ENCODE measurements around the gene CFAP61.

CFAP61 gene

DNA sequence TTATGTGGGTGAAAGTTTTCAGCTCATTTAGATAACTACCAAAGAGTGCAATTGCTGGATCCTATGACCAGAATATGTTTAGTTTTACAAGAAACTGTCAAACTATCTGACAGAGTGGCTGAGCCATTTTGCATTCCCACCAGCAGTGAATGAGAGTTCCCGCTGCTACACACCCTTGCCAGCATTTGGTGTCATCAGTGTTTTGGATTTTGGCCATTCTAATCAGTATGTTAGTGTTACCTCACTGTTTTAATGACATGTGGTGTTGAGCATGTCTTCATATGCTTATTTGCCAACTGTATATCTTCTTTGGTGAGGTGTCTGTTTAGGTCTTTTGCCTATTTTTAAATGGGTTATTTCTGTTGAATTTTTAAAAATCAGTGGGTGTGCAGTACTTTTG lies 120.9 kb downstream of the CFAP61 start:
- DNase-seq = no peak

- DNase-seq = no peak
Measured at GRCh38 chr20:20174089-20174835, 121.9 kb downstream of the CFAP61 start.

DNA sequence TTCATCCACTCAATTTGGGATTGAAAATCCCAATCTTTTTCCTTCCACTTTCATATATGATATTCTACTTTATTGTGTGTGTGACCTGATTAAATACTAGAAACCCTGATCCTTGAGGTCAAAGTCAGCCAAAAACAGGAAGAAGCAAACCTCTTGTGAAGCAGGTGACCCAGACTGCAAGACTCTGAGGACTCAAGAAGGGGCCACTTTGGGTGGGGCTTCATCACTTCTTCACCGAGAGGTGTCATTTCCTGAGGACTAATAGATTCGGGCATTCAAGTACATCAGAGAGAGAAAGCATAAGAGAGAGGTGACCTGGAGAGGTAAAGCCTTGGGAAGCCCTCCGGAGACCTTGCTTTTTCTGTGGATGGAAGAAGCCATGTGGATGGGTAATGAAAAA lies 129.0 kb downstream of the CFAP61 start:
- DNase-seq = no peak

DNA sequence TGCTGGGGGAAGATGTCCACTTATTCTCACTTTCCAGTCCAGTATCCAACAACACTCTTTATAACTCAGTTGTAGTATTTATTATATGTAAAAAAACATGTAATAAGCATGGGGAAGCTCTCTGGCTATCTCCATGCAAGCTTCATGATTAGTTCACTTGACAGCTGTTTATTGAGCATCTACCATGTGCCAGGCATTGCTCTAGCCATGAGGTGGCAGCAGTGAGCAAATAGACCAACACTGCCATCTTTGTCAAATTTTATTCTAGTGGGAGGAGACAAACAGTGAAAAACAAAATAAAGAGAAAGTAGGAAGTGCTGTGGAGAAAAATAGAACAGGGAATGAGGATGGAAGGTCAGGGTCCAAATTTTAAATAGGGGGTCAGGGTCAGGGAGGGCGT lies 131.8 kb downstream of the CFAP61 start:
- DNase-seq = peak; percentile 9

- peak; percentile 4 for DNase-seq
Measured at GRCh38 chr20:20184706-20185105, 132.4 kb downstream of the CFAP61 start.

- no peak for DNase-seq
Measured at GRCh38 chr20:20188647-20189046, 136.3 kb downstream of the CFAP61 start.

DNA sequence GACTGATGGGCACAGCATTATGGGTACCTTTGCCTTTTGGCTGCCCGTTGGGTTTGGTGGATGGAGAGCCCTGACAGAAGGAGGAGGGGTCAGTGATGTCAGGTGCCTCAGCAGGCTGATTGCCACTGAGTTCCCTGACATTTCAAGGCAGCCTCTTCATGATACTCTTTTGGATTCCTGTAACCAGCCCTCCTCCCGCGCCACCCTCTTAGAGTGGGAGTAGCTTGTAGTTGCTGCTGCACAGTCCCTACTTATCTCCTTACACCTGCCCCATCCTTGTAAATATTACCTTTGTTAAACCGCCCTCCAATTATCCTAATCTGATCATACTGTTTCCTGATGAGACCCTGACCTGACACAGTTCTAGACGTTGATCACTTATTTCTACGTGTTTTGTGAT lies 140.0 kb downstream of the CFAP61 start:
- DNase-seq = no peak

- DNase-seq = no peak
Measured at GRCh38 chr20:20195021-20195705, 142.8 kb downstream of the CFAP61 start.

- no peak for DNase-seq
Measured at GRCh38 chr20:20196610-20197009, 144.3 kb downstream of the CFAP61 start.

- DNase-seq = no peak
Measured at GRCh38 chr20:20198011-20198410, 145.7 kb downstream of the CFAP61 start.

GRCh38 chr20:20199361-20200160 lies 147.2 kb downstream of the CFAP61 start:
- no peak for DNase-seq

GRCh38 chr20:20201124-20201523 lies 148.8 kb downstream of the CFAP61 start:
- no peak for DNase-seq

DNA sequence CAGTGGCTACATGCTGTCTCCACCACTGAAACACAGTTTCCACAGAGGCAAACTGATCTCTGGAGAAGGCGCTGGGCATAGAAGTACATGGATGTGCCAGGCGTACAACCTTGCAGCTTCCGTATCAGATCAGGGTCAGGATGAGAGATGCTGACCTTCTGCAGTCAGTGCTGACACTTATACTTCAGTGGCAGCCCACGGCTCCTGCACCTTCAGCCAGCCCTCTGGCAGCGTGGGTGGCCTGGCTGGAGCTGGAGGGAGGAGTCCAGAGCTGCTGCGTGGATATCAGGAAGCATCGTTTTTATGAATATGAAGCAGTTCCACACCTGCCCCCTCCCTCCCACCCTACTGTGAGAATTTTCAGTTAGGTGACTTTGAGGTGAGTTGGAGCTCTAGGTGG lies 149.3 kb downstream of the CFAP61 start:
- no peak for DNase-seq

GRCh38 chr20:20202768-20203167 lies 150.4 kb downstream of the CFAP61 start:
- DNase-seq = no peak

DNA sequence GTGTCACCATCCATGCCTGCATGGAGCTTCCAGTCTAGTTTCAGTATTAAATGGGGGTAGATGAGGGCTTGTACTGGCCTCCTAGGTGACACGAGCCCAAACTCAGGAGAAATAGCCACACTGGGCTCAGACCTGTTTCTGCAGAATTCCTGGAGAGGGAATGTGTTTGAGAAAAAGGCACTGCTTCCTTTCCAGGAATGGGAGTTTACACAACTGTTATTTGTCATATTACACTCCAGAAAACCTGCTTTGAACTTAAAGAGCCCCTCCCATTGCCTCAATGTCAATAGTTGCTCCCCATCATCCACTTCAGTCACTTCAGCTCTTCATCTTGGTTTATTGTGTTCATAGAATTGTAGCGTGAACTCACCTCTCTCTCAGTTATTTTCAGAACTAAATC lies 151.5 kb downstream of the CFAP61 start:
- no peak for DNase-seq

DNA sequence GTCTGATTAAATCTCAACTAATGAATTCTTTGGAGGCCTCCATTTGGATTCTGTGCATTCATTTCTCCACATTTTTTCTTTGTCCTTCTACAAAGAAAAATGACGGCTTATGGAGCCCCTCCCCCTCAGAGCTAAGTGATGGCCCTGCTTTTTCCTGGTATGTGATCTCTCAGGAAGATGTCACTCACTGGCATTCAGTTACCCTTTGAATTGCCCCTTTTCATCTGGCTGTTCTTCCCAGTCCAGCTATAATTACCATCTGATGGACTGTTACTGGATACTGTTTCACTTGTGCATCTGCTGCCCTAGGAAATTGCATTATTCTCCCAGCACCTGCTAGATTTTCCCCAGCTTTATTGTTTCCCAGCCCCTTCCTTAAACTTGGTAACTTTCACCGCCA lies 151.9 kb downstream of the CFAP61 start:
- no peak for DNase-seq

DNA sequence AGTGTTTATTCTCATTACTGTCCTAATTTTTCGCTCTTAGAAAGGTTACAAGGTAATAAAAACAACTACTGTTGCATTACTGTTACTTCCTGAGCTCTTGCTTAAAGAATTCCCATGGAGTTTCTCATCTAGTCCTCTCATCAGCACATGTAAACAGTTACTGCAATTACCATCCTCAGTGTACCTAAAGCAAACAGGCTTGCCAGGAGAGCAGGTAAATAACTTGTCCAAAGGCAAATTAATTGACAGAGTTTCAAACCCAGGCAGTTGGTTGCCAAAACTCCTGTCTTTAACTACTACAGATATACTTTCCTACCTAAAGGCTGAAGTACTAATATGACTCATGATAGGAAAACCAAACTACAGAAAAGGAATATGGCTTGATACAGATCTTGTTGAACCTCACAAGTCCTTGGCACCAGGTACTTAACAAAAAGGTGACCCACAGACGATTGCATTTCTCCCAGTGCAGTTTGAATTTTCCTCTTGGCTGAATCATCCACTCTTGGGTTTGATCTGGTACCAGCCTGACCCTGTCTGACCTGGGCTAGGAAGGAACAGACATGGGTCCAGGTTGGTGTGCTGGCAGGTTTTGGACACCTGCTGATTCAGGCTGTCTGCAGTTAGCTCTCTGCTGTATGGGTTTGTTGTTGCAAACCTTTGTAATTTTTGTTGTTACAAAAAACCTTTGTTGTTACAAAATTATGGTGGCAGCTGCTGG lies 153.0 kb downstream of the CFAP61 start:
- DNase-seq = no peak

DNA sequence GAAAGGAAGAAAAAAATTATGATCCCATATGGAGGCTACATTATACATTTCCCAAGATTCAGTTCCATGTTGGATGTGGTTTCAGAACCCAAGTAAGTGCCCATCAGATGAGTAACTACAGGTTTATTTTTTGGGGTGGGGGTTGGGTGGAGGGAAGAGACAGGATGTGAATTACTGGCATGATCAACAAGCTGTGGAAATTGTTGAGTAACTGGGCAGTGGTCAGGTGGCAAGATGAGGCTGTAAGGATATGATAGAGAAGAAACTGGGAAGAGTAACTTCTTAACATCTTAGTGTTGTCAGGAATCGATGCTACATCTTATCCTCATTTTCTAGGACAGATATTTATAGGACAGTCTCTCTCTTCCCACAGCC lies 153.5 kb downstream of the CFAP61 start:
- no peak for DNase-seq

DNA sequence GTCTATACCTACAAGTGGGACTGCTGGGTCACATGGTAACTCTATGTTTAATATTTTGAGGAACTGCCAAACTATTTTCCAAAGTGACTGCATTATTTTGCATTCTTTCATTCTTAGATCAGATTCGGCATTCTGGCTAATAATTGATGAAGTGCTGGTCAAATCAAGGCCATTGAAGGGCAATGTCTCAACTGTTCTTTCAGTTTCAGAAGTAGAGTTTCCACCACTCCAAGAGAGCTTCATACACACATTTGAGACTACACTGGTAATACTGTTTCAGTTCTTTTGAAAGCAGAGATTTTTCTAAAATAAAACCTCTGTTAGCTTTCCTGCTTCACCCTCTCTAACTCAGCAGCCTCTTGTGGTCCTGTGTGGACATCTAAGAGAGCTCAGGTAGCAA lies 154.5 kb downstream of the CFAP61 start:
- DNase-seq = no peak

DNA sequence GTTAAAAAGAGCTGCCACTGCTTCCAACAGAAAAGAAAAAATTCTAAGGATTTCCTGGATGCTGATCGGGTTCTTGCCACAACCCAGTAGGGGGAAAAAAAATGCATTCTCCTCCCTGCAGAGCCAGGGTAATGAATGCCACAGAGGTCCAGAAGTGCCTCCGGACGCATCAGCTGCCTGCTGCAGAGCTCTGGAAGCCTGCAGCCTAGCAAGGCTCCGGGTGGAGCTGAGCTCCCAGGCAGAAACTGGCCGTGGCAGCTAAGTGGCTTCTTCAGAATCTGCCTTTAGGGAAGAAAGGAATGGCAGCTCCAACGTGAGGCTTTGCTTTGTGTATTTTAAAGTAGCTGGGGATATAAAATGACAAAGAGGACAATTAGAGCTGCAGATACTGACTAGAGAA lies 155.0 kb downstream of the CFAP61 start:
- DNase-seq = no peak

GRCh38 chr20:20207872-20208271 lies 155.5 kb downstream of the CFAP61 start:
- no peak for DNase-seq

DNA sequence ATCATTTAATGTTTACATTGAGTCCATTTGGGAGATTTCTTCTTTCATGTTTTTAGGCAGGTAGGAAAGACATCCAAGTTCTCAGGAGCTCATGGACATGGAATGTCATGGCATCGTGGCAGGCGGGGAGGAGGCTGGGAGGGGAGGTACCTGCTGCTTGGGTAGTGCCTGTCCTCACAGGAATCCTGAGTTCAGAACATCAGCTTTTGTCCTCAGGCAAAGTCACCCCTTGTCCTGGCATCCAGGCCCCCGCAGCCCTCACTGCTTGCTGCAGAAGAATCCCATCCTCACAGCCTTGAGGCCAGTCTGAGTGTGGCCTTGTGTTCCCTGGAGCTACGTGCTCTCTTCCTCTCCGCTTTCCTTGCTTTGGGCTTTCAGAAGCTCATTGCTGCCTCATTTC lies 157.4 kb downstream of the CFAP61 start:
- no peak for DNase-seq

- peak; percentile 56 for DNase-seq
Measured at GRCh38 chr20:20210327-20210726, 158.0 kb downstream of the CFAP61 start.
